IPS-11a (cell line): ENCODE measurements around the gene HECTD4.

Source experiments
- H3K4me3 ChIP-seq: one replicate; pipeline ENCODE4 v1.5.1; 2013; ENCODE audit warnings: low read depth, low read length, control low read depth

Gene HECTD4

GRCh38 chr12:112217647-112218046, 164.6 kb downstream of the HECTD4 start:
- no peak overlapping the region for H3K4me3 ChIP-seq

- no peak overlapping the region for H3K4me3 ChIP-seq
Observed at GRCh38 chr12:112216223-112216622, 166.0 kb downstream of the HECTD4 start.

- no peak overlapping the region for H3K4me3 ChIP-seq
Observed at GRCh38 chr12:112214064-112214463, 168.2 kb downstream of the HECTD4 start.

- H3K4me3 ChIP-seq, result no peak overlapping the region
Observed at GRCh38 chr12:112208301-112208910, 173.8 kb downstream of the HECTD4 start.

GRCh38 chr12:112207397-112207924, 174.8 kb downstream of the HECTD4 start:
- H3K4me3 ChIP-seq, result no peak overlapping the region

- no peak overlapping the region for H3K4me3 ChIP-seq
Observed at GRCh38 chr12:112206944-112207343, 175.3 kb downstream of the HECTD4 start.

- no peak overlapping the region for H3K4me3 ChIP-seq
Observed at GRCh38 chr12:112199136-112199535, 183.1 kb downstream of the HECTD4 start.

GRCh38 chr12:112198120-112198733, 184.0 kb downstream of the HECTD4 start:
- no peak overlapping the region for H3K4me3 ChIP-seq

GRCh38 chr12:112196196-112196875, 185.9 kb downstream of the HECTD4 start:
- H3K4me3 ChIP-seq, result no peak overlapping the region

GRCh38 chr12:112194601-112195247, 187.5 kb downstream of the HECTD4 start:
- no peak overlapping the region for H3K4me3 ChIP-seq

GRCh38 chr12:112192475-112192874, 189.8 kb downstream of the HECTD4 start:
- no peak overlapping the region for H3K4me3 ChIP-seq

GRCh38 chr12:112191840-112192321, 190.3 kb downstream of the HECTD4 start:
- H3K4me3 ChIP-seq, result no peak overlapping the region

GRCh38 chr12:112191201-112191600, 191.0 kb downstream of the HECTD4 start:
- H3K4me3 ChIP-seq, result no peak overlapping the region

- H3K4me3 ChIP-seq, result no peak overlapping the region
Observed at GRCh38 chr12:112190231-112191025, 191.8 kb downstream of the HECTD4 start.

- no peak overlapping the region for H3K4me3 ChIP-seq
Observed at GRCh38 chr12:112188130-112188830, 194.0 kb downstream of the HECTD4 start.

- no peak overlapping the region for H3K4me3 ChIP-seq
Observed at GRCh38 chr12:112185093-112185923, 196.9 kb downstream of the HECTD4 start.

- no peak overlapping the region for H3K4me3 ChIP-seq
Observed at GRCh38 chr12:112184056-112184887, 198.0 kb downstream of the HECTD4 start.
